ENCODE results near the gene AMPD3.
"Not testable (repeated sequence)": the region's sequence is repeated elsewhere in the genome, so short reads cannot be mapped to it uniquely, and the experiment has no call there.

AMPD3 gene

GRCh38 chr11:10454878-10455631 lies at the start of gene AMPD3:
AMPD3 (plus strand) TSS chr11:10455264; CDS start chr11:10461520, 6,256 bp downstream.
- no peak for DNase-seq

DNA sequence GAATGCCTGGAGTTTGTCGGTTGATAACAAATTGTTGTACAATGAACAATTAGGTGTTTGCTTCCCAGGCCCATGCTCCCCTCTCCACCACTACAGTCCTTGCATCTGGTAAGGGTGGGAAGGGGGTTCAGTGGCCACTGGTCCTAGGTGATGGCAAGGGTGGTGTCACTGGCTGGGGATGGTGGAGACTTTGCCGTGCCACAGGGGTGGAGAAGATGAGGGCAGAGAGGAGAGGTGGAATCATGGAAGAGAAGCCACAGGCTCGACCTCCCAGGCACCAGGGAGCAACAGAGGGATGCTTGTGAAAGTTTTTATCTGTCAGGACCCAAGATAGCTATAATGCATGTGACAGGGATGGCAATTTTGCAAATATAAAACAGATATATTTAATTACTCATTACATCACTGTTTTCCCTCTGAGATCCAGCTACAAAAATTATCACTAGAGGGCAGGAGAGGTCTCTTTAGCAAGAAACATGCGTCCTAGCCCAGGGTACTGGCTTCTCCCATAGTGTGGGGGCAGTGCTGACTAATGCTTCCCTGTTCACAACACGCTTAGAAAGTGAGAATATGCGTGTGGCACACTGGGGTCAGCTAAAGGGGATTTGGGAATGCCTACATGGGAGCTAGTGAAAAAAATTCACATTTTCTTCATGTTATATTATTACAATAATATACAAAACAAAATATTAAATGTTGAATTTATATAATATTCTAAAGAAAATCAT lies 49.0 kb upstream of the AMPD3 start:
- DNase-seq: peak; percentile 69

DNA sequence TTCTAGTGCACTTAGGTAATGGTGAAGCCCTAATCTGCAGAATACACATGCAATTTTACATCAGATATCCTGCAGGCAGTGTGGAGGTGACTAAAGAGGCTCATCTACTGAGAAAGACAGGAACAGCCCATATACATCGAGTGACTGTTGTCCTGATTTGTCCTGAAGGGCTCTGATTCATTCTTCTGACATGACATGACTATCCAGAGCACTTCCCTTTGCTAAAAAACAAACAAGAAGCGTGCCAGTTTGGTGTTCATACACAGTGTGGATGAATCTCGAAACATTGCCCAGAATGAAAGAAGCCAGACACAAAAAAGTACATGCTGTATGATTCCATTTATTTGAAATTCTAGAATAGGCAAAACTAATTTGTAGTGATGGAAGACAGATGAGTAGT lies 48.0 kb upstream of the AMPD3 start:
- no peak for DNase-seq

GRCh38 chr11:10407749-10408685 lies 47.0 kb upstream of the AMPD3 start:
- DNase-seq: no peak

DNA sequence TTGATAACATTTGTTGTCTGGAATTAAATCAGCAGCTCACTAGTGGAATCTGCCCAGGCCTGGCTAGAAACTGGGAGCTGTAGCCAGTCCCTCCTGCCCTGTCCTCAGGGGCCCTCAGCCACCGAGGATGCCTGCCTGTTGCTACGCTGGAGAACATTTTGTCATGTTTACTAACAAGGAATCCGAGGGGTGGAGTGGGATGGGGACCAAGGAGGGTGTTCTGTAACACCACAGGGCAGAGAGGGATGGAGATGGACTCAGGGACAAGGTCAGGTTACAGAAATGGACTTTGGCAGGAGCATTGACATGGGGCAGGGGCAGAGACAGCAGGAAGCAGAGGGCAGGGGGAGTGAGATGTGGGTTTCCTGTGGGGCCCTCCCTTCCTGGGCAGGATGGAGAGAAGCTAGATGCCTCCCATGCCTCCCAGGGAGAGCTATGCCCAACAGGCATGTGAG lies 45.8 kb upstream of the AMPD3 start:
- DNase-seq: no peak

DNA sequence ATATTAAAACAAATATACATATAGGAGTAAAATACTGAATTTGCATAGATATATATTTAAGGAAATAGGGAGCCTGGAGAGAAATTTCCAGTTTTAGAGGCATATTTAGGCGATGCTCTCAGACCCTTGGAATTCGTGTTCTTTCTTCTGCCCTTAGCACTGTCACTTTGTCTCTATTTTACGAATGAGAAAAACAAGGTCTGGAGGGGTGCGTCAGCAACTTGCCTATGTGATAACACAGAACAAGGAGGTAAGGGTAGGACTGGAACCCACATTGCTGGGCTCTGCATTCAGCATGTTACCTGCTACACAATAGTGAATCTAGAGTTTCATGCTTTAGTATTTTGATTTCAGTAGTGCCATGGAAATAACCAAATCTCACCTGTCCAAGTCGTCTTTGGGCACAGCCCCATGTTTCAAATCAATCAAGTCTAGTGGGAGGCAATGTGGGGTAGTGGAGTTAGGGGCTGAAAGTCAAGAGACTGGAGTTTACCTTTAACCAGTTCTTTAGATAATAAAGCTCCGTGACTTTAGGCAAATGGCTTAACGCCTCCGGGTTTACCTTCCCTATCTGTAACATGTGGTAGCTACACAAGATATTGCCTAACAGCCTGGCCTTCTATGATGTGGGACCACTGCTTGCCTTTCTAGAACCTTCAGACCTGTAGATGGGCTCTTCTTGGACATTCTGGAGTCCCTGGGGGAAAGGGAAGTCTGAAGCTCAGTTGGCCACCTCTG lies 44.8 kb upstream of the AMPD3 start:
- DNase-seq: no peak

DNA sequence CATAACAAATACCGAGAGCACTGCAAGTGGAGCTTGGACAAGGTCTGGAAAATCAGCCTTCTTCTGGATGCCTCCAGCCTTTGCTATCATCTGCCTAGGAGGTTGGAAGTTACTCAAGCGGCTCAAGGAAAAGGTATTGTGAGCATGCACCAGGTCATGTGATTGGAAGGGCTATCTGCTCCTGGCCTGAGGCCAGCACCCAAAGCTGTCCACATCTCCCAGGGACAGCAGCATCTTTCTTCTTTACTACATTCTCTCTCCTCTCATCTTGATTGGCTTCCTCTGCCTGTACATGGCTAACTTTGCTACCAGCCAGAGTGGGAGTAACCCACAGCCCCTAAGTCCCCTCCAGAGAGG lies 44.2 kb upstream of the AMPD3 start:
- DNase-seq: no peak

- DNase-seq: no peak
Measured at GRCh38 chr11:10412266-10412665, 42.8 kb upstream of the AMPD3 start.

DNA sequence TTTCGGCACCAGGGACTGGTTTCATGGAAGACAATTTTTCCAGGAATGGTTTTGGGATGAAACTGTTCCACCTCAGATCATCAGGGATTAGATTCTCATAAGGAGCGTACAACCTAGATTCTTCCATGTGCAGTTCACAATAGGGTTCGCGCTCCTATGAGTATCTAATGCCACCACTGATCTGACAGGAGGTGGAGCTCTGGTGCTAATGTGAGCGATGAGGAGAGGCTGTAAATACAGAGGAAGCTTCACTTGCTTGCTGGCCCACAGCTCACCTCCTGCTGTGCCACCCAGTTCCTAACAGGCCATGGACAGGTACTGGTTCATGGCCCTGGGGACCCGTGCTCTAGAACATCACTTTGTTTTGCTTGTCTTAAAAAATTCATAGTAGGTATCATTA lies 41.8 kb upstream of the AMPD3 start:
- DNase-seq: no peak

- DNase-seq: no peak
Measured at GRCh38 chr11:10414181-10414580, 40.9 kb upstream of the AMPD3 start.

- DNase-seq: no peak
Measured at GRCh38 chr11:10414659-10415058, 40.4 kb upstream of the AMPD3 start.

DNA sequence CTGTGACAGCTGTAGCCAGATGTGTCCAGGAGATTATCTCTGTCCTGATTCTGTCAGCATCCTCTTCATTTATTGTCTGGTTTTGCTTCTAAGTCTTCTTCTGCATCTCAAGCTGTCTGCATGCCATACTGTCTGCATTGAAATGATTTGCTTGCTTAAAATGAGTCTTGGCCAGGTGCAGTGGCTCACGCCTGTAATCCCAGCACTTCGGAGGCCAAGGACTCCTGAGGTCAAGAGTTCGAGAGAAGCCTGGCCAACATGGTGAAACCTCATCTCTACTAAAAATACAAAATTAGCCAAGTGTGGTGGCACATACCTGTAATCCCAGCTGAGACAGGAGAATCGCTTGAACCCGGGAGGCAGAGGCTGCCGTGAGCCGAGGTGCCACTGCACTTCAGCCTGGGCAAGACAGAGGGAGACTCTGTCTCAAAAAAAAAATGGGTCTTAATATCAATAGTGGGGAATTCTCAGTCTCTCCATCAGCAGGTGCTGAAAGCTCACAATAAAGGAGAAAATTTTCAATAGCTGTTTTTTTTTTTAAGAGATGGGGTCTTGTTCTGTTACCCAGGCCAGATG lies 39.2 kb upstream of the AMPD3 start:
- DNase-seq: no peak

DNA sequence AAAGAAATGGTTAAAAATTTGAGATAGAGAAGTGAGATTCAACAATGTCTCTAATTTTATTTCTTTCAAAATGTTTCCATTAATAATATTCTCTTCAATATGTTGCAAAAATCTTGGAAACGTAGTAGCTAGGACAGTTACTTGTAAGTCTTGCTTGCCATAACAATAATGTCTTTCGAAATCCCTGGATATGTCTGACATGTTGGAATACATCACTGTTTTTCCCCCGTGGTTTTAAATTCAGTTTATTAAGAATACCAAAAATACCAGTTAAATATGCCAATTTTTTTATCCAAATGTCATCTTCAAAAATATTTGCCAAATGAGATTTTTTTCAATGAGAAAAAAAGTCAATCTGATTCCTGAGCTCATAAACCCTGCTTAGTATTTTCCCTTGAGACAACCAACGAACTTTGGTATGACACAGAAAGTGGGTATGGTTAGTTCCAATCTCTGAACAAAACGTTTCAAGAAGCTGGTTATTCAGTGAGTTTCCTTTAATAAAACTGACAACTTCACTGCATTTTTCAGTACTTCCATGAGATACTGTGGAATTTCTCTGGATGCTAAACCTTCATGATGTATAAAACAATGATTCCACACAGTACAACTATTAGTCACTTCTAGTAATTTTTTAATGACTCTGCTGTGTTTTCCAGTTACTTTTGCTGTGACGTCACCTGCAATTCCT lies 36.7 kb upstream of the AMPD3 start:
- DNase-seq: no peak

DNA sequence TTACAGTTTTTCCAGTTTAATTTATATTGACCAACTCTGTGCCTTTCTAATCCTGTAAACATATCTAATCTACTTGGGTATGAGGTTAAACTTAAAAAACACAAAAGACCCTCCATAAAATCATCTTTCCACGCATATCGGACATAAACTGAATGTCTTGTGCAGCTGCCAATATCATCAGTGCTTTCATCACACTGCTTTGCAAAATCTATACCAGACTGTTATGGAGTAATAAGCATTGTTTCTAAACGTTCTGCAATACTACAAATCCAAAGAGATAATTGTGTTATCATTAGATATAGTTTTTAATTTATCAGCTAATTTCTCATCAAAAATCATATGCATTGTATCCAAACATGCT lies 36.1 kb upstream of the AMPD3 start:
- no peak for DNase-seq

- DNase-seq: no peak
Measured at GRCh38 chr11:10426475-10426874, 28.6 kb upstream of the AMPD3 start.

DNA sequence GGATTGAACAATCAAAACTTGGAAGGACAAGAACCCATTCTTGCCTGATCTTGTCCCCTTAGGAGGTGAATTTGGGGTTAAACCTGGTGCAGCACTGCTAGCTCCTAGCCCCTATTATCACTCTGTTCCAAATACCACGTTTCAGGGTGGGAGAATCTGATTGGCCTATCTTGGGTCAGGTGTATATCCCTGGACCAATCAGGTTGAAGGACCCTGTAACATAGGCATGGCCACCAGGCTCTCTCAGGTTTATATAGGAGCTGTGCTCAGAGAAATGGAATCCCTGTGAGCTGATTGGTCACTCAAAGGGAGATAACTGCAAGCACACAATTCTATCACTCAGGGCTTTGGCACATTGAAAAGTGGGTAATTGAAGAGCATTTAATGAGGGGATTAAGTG lies 26.6 kb upstream of the AMPD3 start:
- no peak for DNase-seq

DNA sequence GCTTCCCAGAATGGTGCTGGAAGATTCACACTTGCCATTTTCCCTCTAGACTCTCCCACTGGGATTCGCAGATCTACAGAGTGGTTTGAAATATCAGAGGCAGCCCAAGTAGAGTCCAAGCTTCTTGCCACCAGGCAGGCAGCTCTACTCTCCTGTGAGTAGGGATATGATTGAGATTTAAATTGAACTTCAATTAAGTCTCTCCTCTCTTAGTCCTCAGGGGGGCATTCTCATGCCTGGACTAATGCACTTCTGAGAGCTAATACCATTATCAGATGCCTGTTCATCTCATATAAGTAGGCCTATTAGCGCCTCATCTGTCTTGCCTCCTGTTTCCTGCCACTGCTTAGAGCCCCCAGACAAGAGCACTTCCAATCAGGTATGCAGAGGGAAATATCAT lies 25.5 kb upstream of the AMPD3 start:
- DNase-seq: no peak

DNA sequence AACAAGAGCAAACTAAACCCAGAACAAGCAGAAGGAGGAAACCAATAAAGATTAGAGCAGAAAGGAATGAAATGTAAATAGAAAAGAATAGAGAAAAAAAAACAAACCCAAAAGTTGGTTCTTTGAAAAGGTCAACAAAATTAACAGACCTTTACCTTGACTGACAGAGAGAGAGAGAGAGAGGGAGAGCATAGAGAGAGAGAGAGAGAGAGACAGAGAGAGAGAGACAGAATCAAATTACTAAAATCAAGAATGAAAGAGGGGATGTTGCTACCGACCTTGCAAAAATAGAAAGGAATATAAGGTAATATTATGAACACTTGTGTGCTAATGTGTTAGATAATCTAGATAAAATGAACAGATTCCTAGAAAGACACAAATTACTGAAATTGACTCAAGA lies 22.6 kb upstream of the AMPD3 start:
- DNase-seq: no peak

- no peak for DNase-seq
Measured at GRCh38 chr11:10432971-10433370, 22.1 kb upstream of the AMPD3 start.

- DNase-seq: no peak
Measured at GRCh38 chr11:10436224-10436623, 18.8 kb upstream of the AMPD3 start.

GRCh38 chr11:10436683-10437082 lies 18.4 kb upstream of the AMPD3 start:
- not testable (repeated sequence) for DNase-seq

DNA sequence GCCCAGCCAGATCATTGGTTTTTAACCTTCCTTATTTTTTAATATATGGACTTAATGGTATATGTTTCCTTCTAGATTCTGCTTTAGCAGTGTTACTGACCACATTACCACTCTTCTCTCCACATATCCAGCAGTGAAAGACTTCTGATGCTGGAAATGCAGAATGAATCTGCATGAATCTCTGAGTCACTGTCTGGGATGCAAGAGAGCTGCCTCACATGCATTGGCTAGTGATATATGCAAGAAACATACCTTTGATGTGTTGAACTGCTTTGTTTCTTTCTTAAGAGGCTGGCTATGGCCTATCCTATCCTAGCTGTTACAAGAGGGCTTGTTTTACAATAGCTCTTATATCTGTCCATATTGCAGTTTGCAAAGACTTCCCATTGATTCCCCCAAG lies 16.6 kb upstream of the AMPD3 start:
- no peak for DNase-seq
